ENCODE results near the gene YBX2. TPM values are rescaled to one million over a fixed set of nuclear protein-coding genes. Genes with fewer than 3 reads are reported as not detected.

The YBX2 gene
- total and polyA plus RNA-seq, 2 donors (not counting 3 experiments of a cell fraction or from before 2014, with no cell fraction given) = 0.15 to 0.31 TPM

DNA sequence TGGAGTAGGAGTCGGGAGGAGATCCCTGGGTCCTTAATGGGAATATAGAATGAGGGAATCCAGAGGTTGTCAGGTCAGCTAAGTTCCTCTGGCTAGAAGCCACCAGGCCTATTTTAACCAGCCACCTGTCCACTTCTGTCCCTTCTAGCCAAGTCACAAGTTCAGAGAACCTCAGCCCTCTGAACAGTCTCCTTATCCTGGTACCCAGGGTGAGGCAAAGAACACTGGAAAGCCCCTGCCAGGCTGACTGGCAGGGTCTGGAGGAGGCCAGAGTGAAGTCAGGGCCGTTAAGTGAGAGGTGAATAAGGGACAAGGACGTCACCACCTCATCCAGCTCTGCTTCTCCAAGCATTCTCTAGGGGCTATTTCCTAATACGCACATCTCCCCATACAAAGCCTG, 45.6 kb downstream of the YBX2 start:
- dilution Hi-C loops (cut with MboI; ENCODE audit: extremely low pct_ligation_motif_present, low sequenced_read_pairs) = no loop called here
- Histone ChIP-seq H3K79me2 (ENCODE audit: control insufficient read depth, insufficient read depth, low read length) (peaks cover 62% of the 10 kb centered on the region), H3K9ac (replicated peaks; ENCODE audit: extremely low read depth, insufficient read depth, low read length) (no peak overlapping the region), H3K9me1 (replicated peaks; ENCODE audit: control insufficient read depth, extremely low read depth, insufficient read depth, low read length) (no peaks in the 10 kb centered on the region), H3K4me2 (ENCODE audit: insufficient read depth, low read length) (no peak overlapping the region), H2AFZ (ENCODE audit: low read depth, low read length) (no peak overlapping the region), H3K27me3 (ENCODE audit: control insufficient read depth in 2 of 2, insufficient read depth in 2 of 2, low read length in 2 of 2) (no peaks in the 10 kb centered on the region), H4K20me1 (replicated peaks; ENCODE audit: control insufficient read depth, extremely low read depth, insufficient read depth, low read length) (no peaks in the 10 kb centered on the region), H3K4me3 (replicated peaks in 1 of 3; ENCODE audit: insufficient read depth in 1 of 3, low read depth in 1 of 3, low read length in 3 of 3) (no peak overlapping the region), H3K9me3 (replicated peaks; ENCODE audit: control insufficient read depth, insufficient read depth, low read length) (no peaks in the 10 kb centered on the region), H3K4me1 (ENCODE audit: control insufficient read depth, extremely low read depth, insufficient read depth, low read length) (peaks cover 23% of the 10 kb centered on the region), H3K36me3 (ENCODE audit: control insufficient read depth in 2 of 2, extremely low read depth in 1 of 2, insufficient read depth in 2 of 2, low read length in 2 of 2) (peaks cover 4 to 16% of the 10 kb centered on the region in 2 experiments), H3K27ac (ENCODE audit: insufficient read depth, low read depth, low read length) (no peak overlapping the region)
- DNase-seq (ENCODE audit: low read depth, low spot score) (no peak), FAIRE-seq (no peak)
- no peak for TF ChIP-seq MYC (IDR thresholded peaks at IDR 0.05; ENCODE audit: low read depth, low read length)
- TF ChIP-seq EZH2 (IDR thresholded peaks at IDR 0.05; ENCODE audit: borderline replicate concordance, low read depth, low read length, severe bottlenecking) = no peak
- TF ChIP-seq JUN (IDR thresholded peaks at IDR 0.05; ENCODE audit: borderline replicate concordance, insufficient read depth, insufficient read length, low read depth) = no peak
- TF ChIP-seq, protein P1, sequence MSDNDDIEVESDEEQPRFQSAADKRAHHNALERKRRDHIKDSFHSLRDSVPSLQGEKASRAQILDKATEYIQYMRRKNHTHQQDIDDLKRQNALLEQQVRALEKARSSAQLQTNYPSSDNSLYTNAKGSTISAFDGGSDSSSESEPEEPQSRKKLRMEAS (IDR thresholded peaks at IDR 0.05; ENCODE audit: insufficient read depth, insufficient read length) = no peak
- TF ChIP-seq POLR2AphosphoS5 (IDR thresholded peaks at IDR 0.05; ENCODE audit: insufficient read depth, low read depth, low read length) = no peak
- TF ChIP-seq POLR2A (IDR thresholded peaks at IDR 0.05; ENCODE audit: low read depth, low read length) = no peak
- no peak for TF ChIP-seq GATA2 (IDR thresholded peaks at IDR 0.05; ENCODE audit: insufficient read depth, insufficient read length, low read depth, low read length)
- TF ChIP-seq FOS (IDR thresholded peaks at IDR 0.05; ENCODE audit: borderline replicate concordance, insufficient read depth, low read length) = no peak
- TF ChIP-seq, protein P2, sequence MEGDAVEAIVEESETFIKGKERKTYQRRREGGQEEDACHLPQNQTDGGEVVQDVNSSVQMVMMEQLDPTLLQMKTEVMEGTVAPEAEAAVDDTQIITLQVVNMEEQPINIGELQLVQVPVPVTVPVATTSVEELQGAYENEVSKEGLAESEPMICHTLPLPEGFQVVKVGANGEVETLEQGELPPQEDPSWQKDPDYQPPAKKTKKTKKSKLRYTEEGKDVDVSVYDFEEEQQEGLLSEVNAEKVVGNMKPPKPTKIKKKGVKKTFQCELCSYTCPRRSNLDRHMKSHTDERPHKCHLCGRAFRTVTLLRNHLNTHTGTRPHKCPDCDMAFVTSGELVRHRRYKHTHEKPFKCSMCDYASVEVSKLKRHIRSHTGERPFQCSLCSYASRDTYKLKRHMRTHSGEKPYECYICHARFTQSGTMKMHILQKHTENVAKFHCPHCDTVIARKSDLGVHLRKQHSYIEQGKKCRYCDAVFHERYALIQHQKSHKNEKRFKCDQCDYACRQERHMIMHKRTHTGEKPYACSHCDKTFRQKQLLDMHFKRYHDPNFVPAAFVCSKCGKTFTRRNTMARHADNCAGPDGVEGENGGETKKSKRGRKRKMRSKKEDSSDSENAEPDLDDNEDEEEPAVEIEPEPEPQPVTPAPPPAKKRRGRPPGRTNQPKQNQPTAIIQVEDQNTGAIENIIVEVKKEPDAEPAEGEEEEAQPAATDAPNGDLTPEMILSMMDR (IDR thresholded peaks at IDR 0.05; ENCODE audit: extremely low read depth in 1 of 2, insufficient read depth in 1 of 2, low read depth in 1 of 2, low read length in 2 of 2) = no peak
- POLR2A ChIA-PET = no interaction called here
- intact Hi-C loops (cut with micrococcal nuclease) = no loop called here
- CTCF ChIA-PET = no interaction called here
- BruUV-seq (replicated peaks) = no TSS peak

Measured in endothelial cell of umbilical vein (primary cell).